ENCODE data around the gene UTP25.

DNA sequence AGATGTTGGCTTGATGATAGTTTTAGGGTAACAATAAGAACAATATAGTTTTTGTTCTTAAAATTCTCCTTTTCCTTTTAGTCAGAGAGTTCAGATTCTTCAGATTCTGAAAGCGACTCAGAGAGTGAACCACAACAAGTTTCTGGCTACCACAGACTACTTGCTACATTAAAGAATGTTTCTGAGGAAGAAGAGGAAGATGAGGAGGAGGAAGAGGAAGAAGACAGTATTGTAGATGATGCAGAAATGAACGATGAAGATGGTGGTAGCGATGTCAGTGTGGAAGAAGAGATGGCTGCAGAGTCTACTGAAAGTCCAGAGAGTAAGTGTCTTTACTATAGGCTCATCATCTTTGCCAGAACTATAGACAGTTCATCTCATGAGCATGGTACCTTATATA lies 3.0 kb downstream of the UTP25 start:
- no peak for TF ChIP-seq POLR2A (IDR thresholded peaks at IDR 0.05)
- TF ChIP-seq, protein P1, sequence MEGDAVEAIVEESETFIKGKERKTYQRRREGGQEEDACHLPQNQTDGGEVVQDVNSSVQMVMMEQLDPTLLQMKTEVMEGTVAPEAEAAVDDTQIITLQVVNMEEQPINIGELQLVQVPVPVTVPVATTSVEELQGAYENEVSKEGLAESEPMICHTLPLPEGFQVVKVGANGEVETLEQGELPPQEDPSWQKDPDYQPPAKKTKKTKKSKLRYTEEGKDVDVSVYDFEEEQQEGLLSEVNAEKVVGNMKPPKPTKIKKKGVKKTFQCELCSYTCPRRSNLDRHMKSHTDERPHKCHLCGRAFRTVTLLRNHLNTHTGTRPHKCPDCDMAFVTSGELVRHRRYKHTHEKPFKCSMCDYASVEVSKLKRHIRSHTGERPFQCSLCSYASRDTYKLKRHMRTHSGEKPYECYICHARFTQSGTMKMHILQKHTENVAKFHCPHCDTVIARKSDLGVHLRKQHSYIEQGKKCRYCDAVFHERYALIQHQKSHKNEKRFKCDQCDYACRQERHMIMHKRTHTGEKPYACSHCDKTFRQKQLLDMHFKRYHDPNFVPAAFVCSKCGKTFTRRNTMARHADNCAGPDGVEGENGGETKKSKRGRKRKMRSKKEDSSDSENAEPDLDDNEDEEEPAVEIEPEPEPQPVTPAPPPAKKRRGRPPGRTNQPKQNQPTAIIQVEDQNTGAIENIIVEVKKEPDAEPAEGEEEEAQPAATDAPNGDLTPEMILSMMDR (IDR thresholded peaks at IDR 0.05), result no peak
